Stimulated activated naive CD4-positive, alpha-beta T cell (primary cell): ENCODE measurements around the gene OR5AC2.

Experiments
- DNase-seq, 6 experiments: peaks; one replicate each; lab custom pipeline; 2025; lab: John Stamatoyannopoulos, UW

The OR5AC2 gene

DNA sequence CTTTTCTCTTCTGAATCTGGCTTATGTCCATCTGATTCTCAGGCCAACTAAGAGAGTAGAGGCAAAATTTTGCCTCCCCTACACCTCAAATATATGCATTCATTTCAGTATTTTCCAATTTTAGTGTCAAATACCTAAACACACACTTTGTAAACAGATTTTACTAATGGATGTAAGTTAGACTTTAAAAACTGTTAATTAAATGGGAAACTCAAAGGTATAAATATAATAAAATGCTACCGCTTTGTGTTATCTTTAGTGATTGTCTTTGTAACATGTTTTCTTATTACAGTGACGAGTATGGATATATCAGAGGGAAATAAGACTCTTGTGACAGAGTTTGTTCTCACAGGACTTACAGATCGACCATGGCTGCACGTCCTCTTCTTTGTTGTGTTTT, at the start of gene OR5AC2:
Gene OR5AC2 (plus strand): TSS at position 301 of the 400 bp plus-strand sequence. CDS start 0 bp downstream, at position 301.
- no peak for DNase-seq

GRCh38 chr3:98038286-98038685, 48.7 kb upstream of the OR5AC2 start:
- DNase-seq: no peak

DNA sequence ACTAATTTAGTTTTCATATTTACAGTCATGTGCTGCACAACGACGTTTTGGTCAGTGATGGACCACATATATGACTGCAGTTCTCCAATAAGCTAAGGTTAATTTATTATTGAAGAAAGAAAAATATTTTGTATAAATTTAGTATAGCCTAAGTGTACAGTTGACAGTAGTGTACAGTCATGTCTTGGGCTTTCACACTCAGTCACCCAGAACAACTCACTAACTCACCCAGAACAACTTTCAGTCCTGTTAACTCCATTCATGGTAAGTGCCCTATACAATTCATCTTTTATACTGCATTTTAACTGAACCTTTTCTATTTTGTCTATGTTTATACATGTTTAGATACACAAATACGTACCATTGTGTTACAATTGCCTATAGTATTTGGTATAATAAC, 48.1 kb upstream of the OR5AC2 start:
- no peak for DNase-seq

DNA sequence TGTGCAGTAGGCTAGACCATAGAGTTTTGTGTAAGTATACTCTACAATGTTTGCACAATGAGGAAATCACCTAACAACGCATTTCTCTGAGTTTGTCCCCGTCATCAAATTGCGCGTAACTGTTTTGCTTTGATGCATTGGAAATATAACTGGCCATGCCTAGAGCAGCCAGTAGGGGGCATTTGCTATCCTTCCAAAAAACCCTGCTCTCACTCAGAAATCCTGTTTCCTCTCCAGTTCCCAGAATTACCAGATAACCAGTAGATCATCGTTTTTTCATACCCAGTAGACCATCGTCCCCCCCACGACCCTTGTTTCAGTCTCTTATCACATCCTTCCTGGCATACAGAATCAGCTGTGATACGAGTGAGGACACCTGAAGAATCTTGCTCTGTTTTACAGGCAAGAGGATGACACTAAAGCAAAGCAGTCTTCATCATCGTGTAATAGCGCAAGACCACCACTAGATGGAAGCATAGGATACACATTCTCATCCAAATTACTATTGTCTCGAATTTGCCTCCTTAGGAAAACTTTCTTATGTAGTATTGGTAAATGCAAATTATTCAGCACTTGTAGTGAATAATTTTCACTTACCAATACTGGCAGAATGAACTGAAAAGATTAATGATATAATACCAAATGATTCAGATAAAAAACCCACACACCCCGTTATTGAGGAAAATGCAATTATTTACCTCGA, 47.5 kb upstream of the OR5AC2 start:
- peak; percentile 56 to 95 (median 78) for DNase-seq

DNA sequence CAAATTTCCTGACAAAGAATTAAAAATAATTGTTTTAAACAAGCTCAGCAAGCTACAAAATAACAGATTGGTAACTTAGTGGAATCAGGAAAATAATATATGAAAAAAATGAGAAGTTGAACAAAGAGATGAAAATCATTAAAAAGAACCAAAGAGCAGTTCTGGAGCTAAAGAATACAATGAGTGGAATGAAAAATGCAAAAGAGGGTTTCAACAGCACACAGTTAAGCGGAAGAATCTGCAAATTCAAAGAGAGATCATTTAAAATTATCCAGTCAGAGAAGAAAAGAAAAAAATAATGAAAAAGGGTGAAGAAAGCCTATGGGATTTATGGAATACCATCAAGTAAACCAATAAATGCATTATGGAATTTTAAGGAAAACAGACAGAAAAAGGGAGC, 45.6 kb upstream of the OR5AC2 start:
- no peak for DNase-seq

GRCh38 chr3:98048586-98048985, 38.4 kb upstream of the OR5AC2 start:
- DNase-seq: no peak

DNA sequence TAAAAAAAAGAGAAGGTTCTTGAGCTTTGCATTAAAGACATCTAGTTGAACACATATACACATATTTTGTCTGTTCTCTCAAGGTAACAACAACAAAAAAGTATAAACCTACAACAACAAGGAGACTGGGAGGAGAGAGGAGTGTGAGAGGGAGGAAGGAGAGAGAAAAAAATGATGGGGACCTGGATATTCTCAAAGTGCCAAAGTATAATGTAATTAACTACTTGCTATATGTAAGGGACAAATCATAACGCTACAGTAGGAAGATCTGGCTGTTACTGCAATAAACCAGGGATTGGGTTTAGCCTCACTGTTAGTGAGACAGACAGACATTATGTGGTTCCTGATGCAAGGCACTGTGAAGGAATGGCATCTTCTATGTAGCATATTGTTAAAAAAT, 37.7 kb upstream of the OR5AC2 start:
- DNase-seq: no peak

- no peak for DNase-seq
Measured at GRCh38 chr3:98056035-98056434, 30.9 kb upstream of the OR5AC2 start.

GRCh38 chr3:98057631-98058030, 29.3 kb upstream of the OR5AC2 start:
- DNase-seq: no peak

DNA sequence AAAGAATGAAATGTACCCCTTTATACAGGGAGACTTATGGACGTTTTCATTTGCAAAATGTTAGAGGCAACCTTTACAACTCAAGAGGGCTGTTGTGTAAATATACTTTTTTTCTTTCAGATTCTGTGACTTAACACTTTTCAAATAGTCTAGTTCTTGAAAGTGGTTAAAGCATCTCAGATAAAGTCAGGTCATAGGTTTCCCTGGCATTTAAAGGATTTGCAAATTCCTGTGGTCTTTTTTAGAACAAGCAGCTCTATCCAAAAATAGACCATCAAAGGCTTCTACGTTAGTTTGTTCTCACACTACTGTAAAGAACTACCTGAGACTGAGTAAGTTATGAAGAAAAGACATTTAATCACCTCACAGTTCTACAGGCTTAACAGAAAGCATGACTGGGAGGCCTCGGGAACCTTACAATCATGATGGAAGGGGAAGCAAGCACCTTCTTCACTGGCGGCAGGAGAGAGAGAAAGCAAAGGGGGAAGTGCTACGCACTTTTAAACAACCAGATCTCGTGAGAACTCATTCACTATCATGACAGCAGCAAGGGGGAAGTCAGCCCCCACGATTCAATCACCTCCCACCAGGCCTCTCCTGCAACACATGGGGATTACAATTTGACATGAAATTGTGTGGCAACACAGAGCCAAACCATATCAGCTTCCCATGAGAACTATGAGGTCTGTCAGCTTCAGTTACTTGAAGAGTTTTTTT, 28.6 kb upstream of the OR5AC2 start:
- DNase-seq: no peak

DNA sequence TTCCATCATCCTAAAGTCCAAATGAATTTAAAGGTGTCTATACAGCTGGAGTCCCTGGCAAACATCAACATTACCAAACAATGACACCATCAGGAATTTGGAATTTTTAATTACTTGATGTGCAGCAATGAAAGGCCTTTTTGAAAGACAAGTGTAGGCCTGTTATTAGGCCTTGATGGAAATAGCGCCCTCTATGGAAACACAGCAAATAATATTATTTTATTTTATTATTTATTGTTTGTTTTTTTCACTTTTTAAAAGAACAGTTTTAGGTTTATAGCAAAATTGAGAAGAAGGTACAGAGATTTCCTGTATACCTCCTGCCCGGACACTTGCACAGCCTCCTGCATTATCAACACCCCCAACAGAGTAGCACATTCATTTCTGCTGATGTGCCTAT, 18.1 kb upstream of the OR5AC2 start:
- no peak for DNase-seq

DNA sequence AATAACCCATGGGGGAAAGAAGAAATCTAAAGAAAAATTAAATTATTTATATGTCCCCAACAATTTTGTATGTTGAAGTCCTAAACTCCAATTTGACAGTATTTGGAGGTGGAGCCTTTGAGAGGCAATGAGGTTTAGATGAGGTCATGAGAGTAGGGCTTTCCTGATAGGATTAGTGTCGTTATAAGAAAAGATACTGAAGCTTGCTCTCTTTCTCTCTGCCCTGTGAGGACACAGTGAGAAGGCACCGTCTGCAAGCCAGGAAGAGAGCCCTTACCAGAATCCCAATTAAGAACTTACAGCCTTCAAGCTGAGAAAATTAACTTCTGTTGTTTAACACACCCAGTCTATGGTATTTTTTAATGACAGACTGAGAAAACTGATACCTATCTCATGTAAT, 16.1 kb upstream of the OR5AC2 start:
- no peak for DNase-seq

- no peak for DNase-seq
Measured at GRCh38 chr3:98073486-98073885, 13.5 kb upstream of the OR5AC2 start.

- DNase-seq: no peak
Measured at GRCh38 chr3:98095882-98096281, 8.9 kb downstream of the OR5AC2 start.

GRCh38 chr3:98099848-98100247, 12.9 kb downstream of the OR5AC2 start:
- no peak for DNase-seq

- DNase-seq: no peak
Measured at GRCh38 chr3:98108162-98108561, 21.2 kb downstream of the OR5AC2 start.

DNA sequence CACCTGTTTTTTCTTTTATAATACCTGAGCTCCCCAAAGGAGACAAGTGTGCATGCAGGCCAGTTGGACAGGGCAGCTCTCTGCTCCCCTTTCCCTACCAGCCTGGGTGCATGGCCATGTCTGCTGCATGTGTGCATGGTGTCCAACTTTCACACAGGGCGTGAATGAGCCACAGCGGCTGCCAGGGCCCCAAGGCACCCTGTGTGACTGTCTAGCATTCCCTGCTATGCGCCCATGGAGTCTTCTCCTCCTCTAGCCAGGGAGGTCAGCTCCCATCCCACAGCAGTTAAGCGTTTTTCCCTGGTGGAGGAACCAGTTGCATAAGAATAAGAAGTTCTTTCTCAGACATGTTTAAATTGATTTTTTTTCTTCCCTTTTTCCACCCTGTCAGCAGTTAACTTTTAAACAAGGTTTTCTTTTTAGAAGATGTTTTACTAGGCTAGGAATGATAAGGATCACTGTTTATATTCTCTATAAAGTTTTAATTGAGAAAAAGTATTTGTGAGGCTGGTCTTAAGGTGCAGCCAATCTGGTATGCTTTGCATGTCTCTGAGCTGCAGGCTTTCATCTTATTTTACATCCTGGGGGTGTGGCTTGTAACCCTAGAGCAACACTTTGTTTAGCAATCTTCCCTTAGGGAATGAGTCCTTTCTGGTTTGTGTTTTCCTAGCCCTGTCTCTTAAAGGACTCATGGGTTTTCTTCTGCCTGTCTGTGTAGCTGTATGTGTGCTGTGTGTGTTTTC, 23.0 kb downstream of the OR5AC2 start:
- no peak for DNase-seq

DNA sequence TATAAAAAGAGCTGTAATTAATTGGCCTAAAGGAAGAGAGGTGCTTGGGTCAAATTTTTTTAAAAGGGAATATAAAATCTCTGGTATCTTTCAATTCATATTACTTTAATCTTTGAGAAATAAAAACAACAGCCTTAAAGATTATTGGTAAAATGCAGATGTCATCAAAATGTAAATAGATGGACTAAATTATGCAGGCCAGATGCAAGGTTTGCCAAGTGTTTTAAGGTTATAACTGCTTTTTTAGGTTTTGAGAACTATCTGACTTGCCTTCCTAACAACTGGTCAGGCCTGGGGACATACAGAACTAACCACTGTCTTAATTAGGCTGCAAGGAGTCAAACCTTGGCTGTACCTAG, 23.6 kb downstream of the OR5AC2 start:
- DNase-seq: no peak

- DNase-seq: no peak
Measured at GRCh38 chr3:98114264-98114663, 27.3 kb downstream of the OR5AC2 start.

DNA sequence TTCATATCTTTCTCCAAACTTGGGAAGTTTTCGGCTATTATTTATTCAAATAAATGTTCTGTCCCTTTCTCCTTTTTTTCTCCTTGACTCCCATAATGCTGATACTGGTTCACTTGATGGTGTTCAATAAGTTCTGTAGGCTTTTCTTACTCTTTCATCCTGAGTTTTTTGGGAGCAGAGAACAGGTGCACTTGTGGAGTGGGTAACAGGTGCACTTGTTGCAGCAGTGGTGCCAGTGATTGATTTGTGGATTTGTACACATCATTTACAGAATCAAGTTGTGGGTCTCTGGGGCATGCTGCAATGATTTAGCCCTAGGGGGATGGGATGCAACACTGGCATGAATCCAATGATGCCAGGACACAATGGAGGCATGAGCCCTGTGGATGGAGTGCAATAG, 28.7 kb downstream of the OR5AC2 start:
- DNase-seq: no peak

GRCh38 chr3:98130421-98130820, 43.4 kb downstream of the OR5AC2 start, which contains the start of gene OR5H1:
Gene OR5H1 (plus strand): TSS chr3:98130721. CDS start chr3:98132698, 1,977 bp downstream.
- no peak for DNase-seq

DNA sequence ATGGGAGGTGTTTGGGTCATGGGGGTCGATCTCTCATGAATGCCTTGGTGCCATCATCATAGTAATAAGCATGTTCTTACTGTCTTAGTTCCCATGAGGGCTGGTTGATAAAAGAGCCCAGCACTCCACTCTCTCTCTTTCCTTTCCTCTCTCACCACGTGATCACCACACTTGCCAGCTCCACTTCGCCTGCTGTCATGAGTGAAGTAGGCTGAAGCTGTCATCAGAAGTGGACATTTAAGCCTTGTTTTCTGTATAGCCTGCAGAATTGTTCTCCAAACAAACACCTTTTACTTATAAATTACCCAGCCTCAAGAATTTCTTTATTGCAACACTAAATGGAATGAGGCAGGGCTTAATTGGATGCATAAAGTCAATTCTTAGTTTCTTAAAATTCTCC, 49.7 kb downstream of the OR5AC2 start:
- DNase-seq: no peak
